Panc1 (cell line): ENCODE data around the gene SARNP.

Source experiments
- CTCF ChIP-seq: fragments of 450-650 bp; IDR thresholded peaks from 2 replicates; pipeline ENCODE4 v1.5.1; 2017; ENCODE audit warnings: mild to moderate bottlenecking
- REST ChIP-seq, 2 experiments: IDR thresholded peaks; 2 replicates each; pipeline ENCODE4 v1.6.1; 2011 to 2012; ENCODE audit warnings: low read depth in 2 of 2, control low read depth in 1 of 2, low read length in 1 of 2, mild to moderate bottlenecking in 1 of 2, moderate library complexity in 1 of 2; ENCODE audit not compliant: insufficient read depth in 1 of 2

GRCh38 chr12:55739025-55739378, 78.5 kb downstream of the SARNP start:
- peak; percentile 47 for TF ChIP-seq CTCF
- no peak for TF ChIP-seq REST (IDR thresholded peaks at IDR 0.05; ENCODE audit: insufficient read depth in 1 of 2, low read depth in 2 of 2, low read length in 1 of 2)
